ENCODE data around the gene CADM2. TPM values are rescaled to one million over a fixed set of nuclear protein-coding genes. Genes with fewer than 3 reads are reported as not detected.
"Not testable (repeated sequence)": the region's sequence is repeated elsewhere in the genome, so short reads cannot be mapped to it uniquely, and the experiment has no call there.

Gene CADM2
- total RNA-seq, 1 donor, result not detected

- no peak overlapping the region for H2AFZ ChIP-seq (ENCODE audit: low read length)
- no peaks in the 10 kb centered on the region for H3K36me3 ChIP-seq (ENCODE audit: insufficient read depth, low read length)
- TF ChIP-seq CTCF (IDR thresholded peaks at IDR 0.05; ENCODE audit: extremely low read depth, low read depth, low read length), result no peak
- no peaks in the 10 kb centered on the region for H3K79me2 ChIP-seq (ENCODE audit: insufficient read depth, low read length)
- no peak overlapping the region for H3K4me3 ChIP-seq (ENCODE audit: insufficient read depth, low read length)
- no peak overlapping the region for H3K4me2 ChIP-seq (ENCODE audit: insufficient read depth, low read length)
- H4K20me1 ChIP-seq (ENCODE audit: insufficient read depth, low read length), result no peaks in the 10 kb centered on the region
- H3K4me1 ChIP-seq (ENCODE audit: insufficient read depth, low read length), result no peaks in the 10 kb centered on the region
- no peaks in the 10 kb centered on the region for H3K9me3 ChIP-seq (ENCODE audit: low read depth, low read length)
- no peak for DNase-seq (ENCODE audit: insufficient read length, low spot score, missing footprints)
- H3K27ac ChIP-seq (ENCODE audit: low read depth, low read length), result no peak overlapping the region
- no peaks in the 10 kb centered on the region for H3K27me3 ChIP-seq (ENCODE audit: insufficient read depth, low read length)
Observed at GRCh38 chr3:85950435-85950834, 991.6 kb downstream of the CADM2 start.

GRCh38 chr3:85960793-85961192, 1002.0 kb downstream of the CADM2 start:
- no peak for DNase-seq (ENCODE audit: insufficient read length, low spot score, missing footprints)
- Histone ChIP-seq H4K20me1 (ENCODE audit: insufficient read depth, low read length) (no peaks in the 10 kb centered on the region), H3K27me3 (ENCODE audit: insufficient read depth, low read length) (no peaks in the 10 kb centered on the region), H3K27ac (ENCODE audit: low read depth, low read length) (no peak overlapping the region), H3K9me3 (ENCODE audit: low read depth, low read length) (no peaks in the 10 kb centered on the region), H3K4me3 (ENCODE audit: insufficient read depth, low read length) (no peak overlapping the region), H3K79me2 (ENCODE audit: insufficient read depth, low read length) (no peaks in the 10 kb centered on the region), H3K36me3 (ENCODE audit: insufficient read depth, low read length) (no peaks in the 10 kb centered on the region), H3K4me2 (ENCODE audit: insufficient read depth, low read length) (no peak overlapping the region), H2AFZ (ENCODE audit: low read length) (no peak overlapping the region), H3K4me1 (ENCODE audit: insufficient read depth, low read length) (no peaks in the 10 kb centered on the region)
- no peak for TF ChIP-seq CTCF (IDR thresholded peaks at IDR 0.05; ENCODE audit: extremely low read depth, low read depth, low read length)

- no peak overlapping the region for H3K4me2 ChIP-seq (ENCODE audit: insufficient read depth, low read length)
- TF ChIP-seq CTCF (IDR thresholded peaks at IDR 0.05; ENCODE audit: extremely low read depth, low read depth, low read length), result no peak
- no peak overlapping the region for H2AFZ ChIP-seq (ENCODE audit: low read length)
- no peaks in the 10 kb centered on the region for H3K79me2 ChIP-seq (ENCODE audit: insufficient read depth, low read length)
- no peaks in the 10 kb centered on the region for H3K4me1 ChIP-seq (ENCODE audit: insufficient read depth, low read length)
- no peaks in the 10 kb centered on the region for H3K9me3 ChIP-seq (ENCODE audit: low read depth, low read length)
- DNase-seq (ENCODE audit: insufficient read length, low spot score, missing footprints), result no peak
- H4K20me1 ChIP-seq (ENCODE audit: insufficient read depth, low read length), result no peaks in the 10 kb centered on the region
- no peak overlapping the region for H3K27ac ChIP-seq (ENCODE audit: low read depth, low read length)
- no peaks in the 10 kb centered on the region for H3K27me3 ChIP-seq (ENCODE audit: insufficient read depth, low read length)
- no peaks in the 10 kb centered on the region for H3K36me3 ChIP-seq (ENCODE audit: insufficient read depth, low read length)
- no peak overlapping the region for H3K4me3 ChIP-seq (ENCODE audit: insufficient read depth, low read length)
Observed at GRCh38 chr3:85977615-85978338, 1019.0 kb downstream of the CADM2 start.

- Histone ChIP-seq H3K36me3 (ENCODE audit: insufficient read depth, low read length) (no peaks in the 10 kb centered on the region), H3K27me3 (ENCODE audit: insufficient read depth, low read length) (no peaks in the 10 kb centered on the region), H2AFZ (ENCODE audit: low read length) (no peak overlapping the region), H3K4me1 (ENCODE audit: insufficient read depth, low read length) (no peaks in the 10 kb centered on the region), H3K79me2 (ENCODE audit: insufficient read depth, low read length) (no peaks in the 10 kb centered on the region), H3K4me2 (ENCODE audit: insufficient read depth, low read length) (no peak overlapping the region), H4K20me1 (ENCODE audit: insufficient read depth, low read length) (no peaks in the 10 kb centered on the region), H3K4me3 (ENCODE audit: insufficient read depth, low read length) (no peak overlapping the region), H3K9me3 (ENCODE audit: low read depth, low read length) (no peaks in the 10 kb centered on the region), H3K27ac (ENCODE audit: low read depth, low read length) (no peak overlapping the region)
- TF ChIP-seq CTCF (IDR thresholded peaks at IDR 0.05; ENCODE audit: extremely low read depth, low read depth, low read length), result no peak
- no peak for DNase-seq (ENCODE audit: insufficient read length, low spot score, missing footprints)
Observed at GRCh38 chr3:85979034-85979433, 1020.2 kb downstream of the CADM2 start.

- H3K36me3 ChIP-seq (ENCODE audit: insufficient read depth, low read length); H3K4me2 ChIP-seq (ENCODE audit: insufficient read depth, low read length): not testable (repeated sequence)
Observed at GRCh38 chr3:85989581-85989980, 1030.8 kb downstream of the CADM2 start.

More at GRCh38 chr3:85989581-85989980, 1030.8 kb downstream of the CADM2 start:
- H2AFZ ChIP-seq (ENCODE audit: low read length); H3K27ac ChIP-seq (ENCODE audit: low read depth, low read length); H3K27me3 ChIP-seq (ENCODE audit: insufficient read depth, low read length); DNase-seq (ENCODE audit: insufficient read length, low spot score, missing footprints); H3K4me3 ChIP-seq (ENCODE audit: insufficient read depth, low read length); H3K79me2 ChIP-seq (ENCODE audit: insufficient read depth, low read length); H3K4me1 ChIP-seq (ENCODE audit: insufficient read depth, low read length); H3K9me3 ChIP-seq (ENCODE audit: low read depth, low read length); H4K20me1 ChIP-seq (ENCODE audit: insufficient read depth, low read length): not testable (repeated sequence)

All from osteoblast (primary cell).